Measurements from ENCODE around the gene LRRC28. TPM values are rescaled to one million over a fixed set of nuclear protein-coding genes. Genes with fewer than 3 reads are reported as not detected.

The LRRC28 gene
- total RNA-seq, 1 experiment from 2014 or later = 28.4 TPM

DNA sequence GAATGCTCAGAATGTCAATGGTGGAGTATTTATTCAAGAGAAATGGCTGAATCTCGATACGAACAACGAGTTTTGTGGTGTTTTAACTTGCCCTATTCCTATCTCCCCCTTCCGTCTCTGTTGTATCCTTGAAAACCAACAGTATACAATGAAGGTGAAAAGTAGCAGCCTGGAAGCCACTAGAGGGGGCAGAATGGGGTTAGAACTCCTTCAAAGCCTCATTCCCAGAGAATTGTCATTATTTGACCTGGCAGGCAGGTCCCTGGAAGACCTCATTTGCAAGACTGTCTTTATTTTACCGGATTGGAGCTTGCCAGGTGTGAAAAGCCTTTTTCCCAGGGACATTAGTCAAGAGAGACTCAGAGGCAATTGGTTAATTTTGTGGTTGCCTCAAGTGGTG is 139.4 kb downstream of the LRRC28 start:
- intact Hi-C loops (cut with micrococcal nuclease; ENCODE audit: unreplicated experiment) = no loop called here
- Histone ChIP-seq H3K4me1 (ENCODE audit: insufficient read depth, low read length, poor library complexity, severe bottlenecking) (no peaks in the 10 kb centered on the region), H3K27me3 (replicated peaks; ENCODE audit: insufficient read depth, low read depth, low read length, poor library complexity) (no peaks in the 10 kb centered on the region), H3K27ac (ENCODE audit: low read depth, low read length, poor library complexity, severe bottlenecking) (no peak overlapping the region), H3K4me3 (ENCODE audit: low read depth, low read length, poor library complexity, severe bottlenecking) (no peak overlapping the region), H3K36me3 (ENCODE audit: insufficient read depth, low read length, poor library complexity, severe bottlenecking) (no peaks in the 10 kb centered on the region), H3K9me3 (ENCODE audit: low read depth, low read length, poor library complexity, severe bottlenecking) (no peaks in the 10 kb centered on the region)
- POLR2A ChIA-PET (ENCODE audit: low non-redundant PET) = no interaction called here
- BruUV-seq (replicated peaks) = no TSS peak
- no peak for TF ChIP-seq EZH2 (IDR thresholded peaks at IDR 0.05; ENCODE audit: borderline replicate concordance, low read depth, low read length, poor library complexity, severe bottlenecking)
- TF ChIP-seq, protein P1, sequence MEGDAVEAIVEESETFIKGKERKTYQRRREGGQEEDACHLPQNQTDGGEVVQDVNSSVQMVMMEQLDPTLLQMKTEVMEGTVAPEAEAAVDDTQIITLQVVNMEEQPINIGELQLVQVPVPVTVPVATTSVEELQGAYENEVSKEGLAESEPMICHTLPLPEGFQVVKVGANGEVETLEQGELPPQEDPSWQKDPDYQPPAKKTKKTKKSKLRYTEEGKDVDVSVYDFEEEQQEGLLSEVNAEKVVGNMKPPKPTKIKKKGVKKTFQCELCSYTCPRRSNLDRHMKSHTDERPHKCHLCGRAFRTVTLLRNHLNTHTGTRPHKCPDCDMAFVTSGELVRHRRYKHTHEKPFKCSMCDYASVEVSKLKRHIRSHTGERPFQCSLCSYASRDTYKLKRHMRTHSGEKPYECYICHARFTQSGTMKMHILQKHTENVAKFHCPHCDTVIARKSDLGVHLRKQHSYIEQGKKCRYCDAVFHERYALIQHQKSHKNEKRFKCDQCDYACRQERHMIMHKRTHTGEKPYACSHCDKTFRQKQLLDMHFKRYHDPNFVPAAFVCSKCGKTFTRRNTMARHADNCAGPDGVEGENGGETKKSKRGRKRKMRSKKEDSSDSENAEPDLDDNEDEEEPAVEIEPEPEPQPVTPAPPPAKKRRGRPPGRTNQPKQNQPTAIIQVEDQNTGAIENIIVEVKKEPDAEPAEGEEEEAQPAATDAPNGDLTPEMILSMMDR (conservative IDR thresholded peaks at IDR 0.05; ENCODE audit: low read depth, low read length) = no peak
- CTCF ChIA-PET = no interaction called here
- no peak for DNase-seq (ENCODE audit: low spot score)

DNA sequence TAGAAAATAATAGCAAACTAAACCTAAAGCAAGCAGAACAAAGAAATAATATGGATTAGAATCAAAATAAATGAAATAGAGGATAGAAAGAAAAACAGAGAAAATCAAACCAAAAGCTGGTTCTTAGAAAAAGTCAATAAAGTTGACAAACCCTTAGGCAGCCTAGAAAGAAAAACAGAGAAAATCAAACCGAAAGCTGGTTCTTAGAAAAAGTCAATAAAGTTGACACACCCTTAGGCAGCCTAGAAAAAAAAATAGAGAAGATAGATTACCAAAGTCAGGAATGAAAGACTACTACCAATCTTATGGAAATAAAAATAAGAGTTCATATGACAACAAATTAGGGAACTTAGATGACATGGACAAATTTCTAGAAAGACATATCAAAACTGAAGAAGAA is 142.4 kb downstream of the LRRC28 start:
- no peak for DNase-seq (ENCODE audit: low spot score)
- Histone ChIP-seq H3K4me1 (ENCODE audit: insufficient read depth, low read length, poor library complexity, severe bottlenecking) (no peaks in the 10 kb centered on the region), H3K27me3 (replicated peaks; ENCODE audit: insufficient read depth, low read depth, low read length, poor library complexity) (no peaks in the 10 kb centered on the region), H3K9me3 (ENCODE audit: low read depth, low read length, poor library complexity, severe bottlenecking) (no peaks in the 10 kb centered on the region), H3K27ac (ENCODE audit: low read depth, low read length, poor library complexity, severe bottlenecking) (no peak overlapping the region), H3K4me3 (ENCODE audit: low read depth, low read length, poor library complexity, severe bottlenecking) (no peak overlapping the region), H3K36me3 (ENCODE audit: insufficient read depth, low read length, poor library complexity, severe bottlenecking) (no peaks in the 10 kb centered on the region)
- ChIA-PET POLR2A (ENCODE audit: low non-redundant PET) (no interaction called here), CTCF (no interaction called here)
- TF ChIP-seq, protein P1 (conservative IDR thresholded peaks at IDR 0.05; ENCODE audit: low read depth, low read length) = no peak
- TF ChIP-seq EZH2 (IDR thresholded peaks at IDR 0.05; ENCODE audit: borderline replicate concordance, low read depth, low read length, poor library complexity, severe bottlenecking) = no peak
- BruUV-seq (replicated peaks) = no TSS peak
- intact Hi-C loops (cut with micrococcal nuclease; ENCODE audit: unreplicated experiment) = no loop called here

DNA sequence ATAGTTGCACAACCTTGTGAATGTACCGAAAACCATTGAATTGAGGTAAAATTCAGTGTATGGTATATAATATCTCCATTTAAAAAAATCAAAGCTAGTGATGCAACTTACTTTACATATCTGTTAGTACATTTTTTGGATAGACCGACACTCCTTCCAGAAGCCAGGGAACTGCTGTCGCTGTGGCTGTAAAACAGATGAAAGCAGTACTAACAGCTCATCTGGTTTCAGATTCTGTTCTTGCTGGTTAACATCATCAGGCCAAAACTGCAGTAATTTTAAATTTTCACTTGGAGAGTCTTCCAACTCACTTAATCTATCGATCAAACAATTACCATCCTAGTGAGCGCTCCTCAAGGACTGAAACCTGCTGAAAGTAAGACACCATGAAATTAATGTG is 145.1 kb downstream of the LRRC28 start:
- no peaks in the 10 kb centered on the region for H3K27me3 ChIP-seq (replicated peaks; ENCODE audit: insufficient read depth, low read depth, low read length, poor library complexity)
- DNase-seq (ENCODE audit: low spot score) = no peak
- intact Hi-C loops (cut with micrococcal nuclease; ENCODE audit: unreplicated experiment) = no loop called here
- no TSS peak for BruUV-seq (replicated peaks)
- H3K9me3 ChIP-seq (ENCODE audit: low read depth, low read length, poor library complexity, severe bottlenecking) = no peaks in the 10 kb centered on the region
- ChIA-PET CTCF (no interaction called here), POLR2A (ENCODE audit: low non-redundant PET) (no interaction called here)
- H3K36me3 ChIP-seq (ENCODE audit: insufficient read depth, low read length, poor library complexity, severe bottlenecking) = no peaks in the 10 kb centered on the region
- peaks cover under 1% of the 10 kb centered on the region for H3K4me1 ChIP-seq (ENCODE audit: insufficient read depth, low read length, poor library complexity, severe bottlenecking)
- no peak overlapping the region for H3K4me3 ChIP-seq (ENCODE audit: low read depth, low read length, poor library complexity, severe bottlenecking)
- no peak overlapping the region for H3K27ac ChIP-seq (ENCODE audit: low read depth, low read length, poor library complexity, severe bottlenecking)
- TF ChIP-seq, protein P1 (conservative IDR thresholded peaks at IDR 0.05; ENCODE audit: low read depth, low read length) = no peak
- no peak for TF ChIP-seq EZH2 (IDR thresholded peaks at IDR 0.05; ENCODE audit: borderline replicate concordance, low read depth, low read length, poor library complexity, severe bottlenecking)
